ENCODE data around the gene MAG.

DNA sequence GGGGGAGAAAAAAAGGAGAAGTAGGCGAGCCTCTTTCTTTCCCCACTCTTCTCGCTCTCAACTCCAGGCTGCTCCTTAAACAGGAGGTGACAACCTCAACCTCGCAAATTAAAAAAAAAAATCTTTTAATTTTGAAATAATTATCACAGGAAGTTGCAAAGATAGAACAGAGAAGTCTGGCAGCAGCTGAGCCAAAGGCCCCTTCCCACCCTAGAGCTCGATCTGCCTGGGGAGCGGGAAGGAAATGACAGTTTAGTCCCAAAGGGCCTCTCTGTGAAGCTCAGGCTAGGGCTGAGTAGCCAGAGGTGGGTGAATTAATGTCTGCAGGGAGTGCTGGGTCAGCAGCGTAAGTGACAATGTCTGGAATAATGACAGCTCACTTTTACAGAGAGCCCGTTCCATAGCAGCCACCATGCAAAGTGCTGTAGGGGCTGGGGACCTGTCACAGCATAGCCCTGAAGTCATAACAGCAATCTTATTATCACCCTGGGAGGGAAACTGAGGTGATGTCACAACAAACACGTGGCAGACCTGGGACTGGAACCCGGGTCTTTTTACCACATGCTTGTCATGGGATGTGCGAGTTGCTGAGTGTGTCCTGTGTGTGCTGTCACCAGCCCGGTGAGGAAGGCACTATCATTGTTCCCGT, 28.2 kb downstream of the MAG start:
- TF ChIP-seq POLR2A (IDR thresholded peaks at IDR 0.05) (no peak), CTCF (IDR thresholded peaks at IDR 0.05) (no peak)

All from breast epithelium (tissue), 3 donors.